NCI-H748 (cell line): ENCODE measurements around the gene ADARB1.

Experiments
- DNase-seq: peaks from one replicate; lab custom pipeline; 2025; ENCODE audit not compliant: unreplicated experiment; lab: John Stamatoyannopoulos, UW

Gene ADARB1

GRCh38 chr21:45147473-45148315 lies 73.3 kb downstream of the ADARB1 start:
- DNase-seq: no peak

DNA sequence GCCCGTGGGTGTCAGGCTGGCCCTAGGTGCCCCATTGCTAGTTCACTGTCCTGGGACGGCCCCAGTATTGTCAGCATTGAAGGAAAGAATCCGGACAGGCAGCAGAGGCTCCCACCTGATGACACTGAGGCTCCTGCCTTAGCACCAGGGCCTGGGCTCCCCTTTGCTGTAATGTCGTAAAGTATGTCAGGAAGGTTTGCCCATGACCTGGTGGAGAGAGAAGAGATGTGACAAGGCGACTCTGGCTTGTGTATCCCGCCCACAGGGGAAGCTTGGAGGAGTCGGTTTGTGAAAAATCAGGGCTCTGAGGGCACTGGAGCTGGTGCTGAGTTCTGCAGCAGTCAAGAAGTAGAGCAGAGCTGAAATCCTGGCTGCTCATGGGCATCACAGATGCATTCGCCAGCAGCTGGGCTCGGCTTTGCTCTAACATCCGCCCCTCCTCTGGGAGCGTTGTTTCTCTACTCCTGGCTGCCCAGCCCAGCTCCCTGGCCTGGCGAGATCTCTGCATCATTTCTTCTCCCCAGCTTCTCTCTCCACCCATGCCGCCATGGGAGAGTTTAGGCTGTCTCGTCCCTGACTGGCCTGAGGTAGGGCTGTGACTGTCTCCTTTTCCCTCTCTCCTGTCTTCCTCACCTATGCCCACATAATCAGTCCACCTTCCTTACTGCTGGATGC lies 74.1 kb downstream of the ADARB1 start:
- DNase-seq: no peak

GRCh38 chr21:45149021-45149420 lies 74.6 kb downstream of the ADARB1 start:
- no peak for DNase-seq

- no peak for DNase-seq
Observed at GRCh38 chr21:45150638-45151131, 76.3 kb downstream of the ADARB1 start.

- DNase-seq: no peak
Observed at GRCh38 chr21:45151445-45152160, 77.2 kb downstream of the ADARB1 start.

- DNase-seq: no peak
Observed at GRCh38 chr21:45152265-45152746, 77.9 kb downstream of the ADARB1 start.

DNA sequence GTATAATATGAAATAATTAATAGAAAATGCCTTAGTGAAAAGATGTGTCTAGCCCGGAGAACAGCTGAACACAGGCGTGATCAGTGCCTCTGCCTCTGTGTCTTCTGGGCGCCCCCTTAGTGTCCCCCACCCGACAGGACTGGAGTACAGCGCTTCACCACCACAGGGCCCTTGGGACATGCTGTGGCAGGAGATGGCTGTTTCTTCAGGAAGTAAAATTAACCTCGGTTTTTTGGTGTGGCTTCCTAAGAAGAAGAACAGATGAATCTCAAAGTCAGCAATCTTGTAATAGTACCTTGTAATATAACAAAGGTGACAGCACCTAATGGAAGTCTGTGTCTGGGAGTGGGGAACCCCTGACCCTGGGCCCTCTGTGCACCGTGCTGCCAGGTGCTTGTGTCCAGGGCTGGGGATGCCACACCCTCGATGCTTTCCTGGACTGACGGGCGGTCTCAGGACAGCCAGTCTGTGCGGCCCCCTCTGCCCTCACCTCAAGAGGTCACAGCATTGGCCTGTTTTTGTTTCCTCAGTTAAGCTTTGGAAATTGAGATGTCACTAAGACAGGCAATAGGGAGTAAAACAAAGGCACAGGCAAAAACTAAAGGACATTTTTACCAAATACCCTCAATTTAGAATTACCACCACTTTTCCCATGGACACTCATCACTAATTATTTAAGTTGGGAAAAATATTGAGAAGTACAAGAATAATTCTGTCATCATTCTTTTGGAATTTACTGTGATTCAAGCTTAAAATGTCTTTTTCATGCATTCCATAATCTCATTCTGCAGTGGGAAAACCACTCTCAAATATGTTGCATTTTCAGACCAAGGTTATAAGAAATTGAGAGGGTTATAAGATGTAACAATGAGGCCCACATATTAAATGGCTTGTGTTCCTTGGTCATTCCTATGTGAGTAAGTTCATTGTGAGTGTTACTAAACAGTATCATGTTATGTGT lies 79.3 kb downstream of the ADARB1 start:
- no peak for DNase-seq

- peak; percentile 48 for DNase-seq
Observed at GRCh38 chr21:45154511-45155508, 80.4 kb downstream of the ADARB1 start.

- DNase-seq: no peak
Observed at GRCh38 chr21:45155910-45156309, 81.5 kb downstream of the ADARB1 start.

DNA sequence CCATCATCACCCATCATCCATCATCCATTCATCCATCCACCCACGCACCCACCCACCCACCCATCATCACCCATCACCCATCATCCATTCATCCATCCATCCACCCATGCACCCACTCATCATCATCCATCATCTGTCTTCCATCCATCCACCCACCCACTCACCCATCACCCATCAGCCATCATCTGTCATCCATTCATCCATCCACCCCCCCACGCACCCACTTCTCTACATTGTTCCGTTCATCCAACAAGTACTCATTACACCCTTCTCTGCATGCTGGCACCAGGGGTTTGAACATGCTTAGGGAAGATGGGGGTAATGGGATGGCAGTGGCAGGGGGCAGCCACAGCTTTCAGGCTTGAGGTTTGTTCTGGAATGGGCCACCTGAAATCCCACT lies 82.1 kb downstream of the ADARB1 start:
- DNase-seq: no peak

DNA sequence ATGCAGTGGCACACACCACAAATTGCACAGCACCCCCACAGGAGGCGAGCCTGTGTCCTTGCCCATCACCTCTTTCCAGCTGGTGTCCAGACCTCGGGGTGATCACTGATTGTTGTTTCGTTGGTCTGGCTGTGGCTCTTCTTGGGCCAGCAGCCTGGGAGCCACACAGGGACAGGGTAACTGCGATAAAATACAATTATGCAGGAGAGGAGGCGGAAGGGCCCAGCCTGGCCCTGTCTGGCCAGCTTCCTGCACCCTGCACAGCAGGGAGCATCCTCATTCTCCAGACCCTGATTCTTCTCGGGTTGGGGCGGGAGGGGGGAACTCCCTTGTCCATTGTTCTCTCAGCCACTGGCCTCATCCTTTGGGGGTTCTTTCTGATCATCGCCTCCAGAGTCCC lies 83.6 kb downstream of the ADARB1 start:
- no peak for DNase-seq

- DNase-seq: no peak
Observed at GRCh38 chr21:45158491-45159423, 84.4 kb downstream of the ADARB1 start.

GRCh38 chr21:45160198-45160597 lies 85.8 kb downstream of the ADARB1 start:
- no peak for DNase-seq

DNA sequence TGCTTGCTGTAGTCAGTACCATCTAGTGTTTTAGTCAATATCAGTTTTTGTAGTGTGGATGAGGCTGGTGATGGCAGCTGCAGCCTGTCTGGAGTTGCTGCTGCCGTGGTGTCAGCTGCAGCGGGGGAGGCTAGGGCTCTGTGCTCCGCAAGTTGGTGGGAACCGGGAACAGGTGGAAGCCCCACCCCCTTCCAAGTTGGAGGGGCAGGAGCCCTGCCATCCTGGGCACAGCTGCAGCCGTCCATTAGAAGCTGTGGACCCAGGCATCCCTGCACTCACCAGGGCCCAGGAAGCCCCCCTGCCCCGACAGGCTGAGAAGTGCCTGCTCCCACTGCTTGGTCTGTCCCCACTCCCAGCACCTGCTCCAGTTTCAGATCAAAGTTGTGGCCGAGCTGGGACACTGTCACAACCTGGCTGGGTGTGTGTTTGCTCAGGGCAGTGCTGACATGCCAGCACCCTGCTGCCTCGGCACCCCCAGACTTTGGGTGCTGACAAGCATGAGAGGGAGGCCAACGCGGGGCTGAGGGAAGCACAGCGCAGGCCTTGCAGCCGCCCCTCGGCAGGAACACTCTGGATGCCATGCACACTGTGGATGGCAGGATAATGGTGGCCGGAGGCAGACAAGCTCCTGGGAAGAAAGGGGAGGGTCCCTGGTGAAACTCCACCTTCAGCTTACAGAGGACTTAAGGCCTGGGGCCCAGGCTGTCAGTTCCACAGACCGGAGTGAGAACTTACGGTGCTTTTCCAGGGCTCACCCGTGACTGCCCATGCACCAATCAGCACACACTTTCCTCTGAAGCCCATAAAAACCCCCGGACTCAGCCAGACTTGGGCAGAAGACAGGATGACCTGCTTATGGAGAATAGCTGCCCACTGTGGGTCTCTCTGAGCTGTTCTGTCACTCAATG lies 86.9 kb downstream of the ADARB1 start:
- DNase-seq: no peak

- DNase-seq: no peak
Observed at GRCh38 chr21:45162115-45162514, 87.7 kb downstream of the ADARB1 start.

DNA sequence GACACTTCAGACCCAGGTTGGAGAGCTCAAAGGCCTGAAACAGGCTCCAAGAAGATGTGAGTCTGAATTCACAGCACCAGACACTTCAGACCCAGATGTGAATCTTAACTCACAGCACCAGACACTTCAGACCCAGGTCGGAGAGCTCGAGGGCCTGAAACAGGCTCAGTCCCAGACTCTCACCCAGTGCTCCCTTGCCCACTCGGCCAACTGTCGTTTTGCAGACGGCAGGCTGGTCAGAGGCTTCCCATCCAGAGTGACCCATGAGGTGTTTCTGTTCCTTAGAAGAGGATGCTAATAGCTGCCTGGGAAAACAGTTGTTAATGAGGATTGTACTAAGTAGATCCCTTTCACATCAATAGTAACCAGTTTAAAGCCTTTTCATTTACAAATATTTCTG lies 88.4 kb downstream of the ADARB1 start:
- no peak for DNase-seq
